ENCODE data around the gene ADCY7.

DNA sequence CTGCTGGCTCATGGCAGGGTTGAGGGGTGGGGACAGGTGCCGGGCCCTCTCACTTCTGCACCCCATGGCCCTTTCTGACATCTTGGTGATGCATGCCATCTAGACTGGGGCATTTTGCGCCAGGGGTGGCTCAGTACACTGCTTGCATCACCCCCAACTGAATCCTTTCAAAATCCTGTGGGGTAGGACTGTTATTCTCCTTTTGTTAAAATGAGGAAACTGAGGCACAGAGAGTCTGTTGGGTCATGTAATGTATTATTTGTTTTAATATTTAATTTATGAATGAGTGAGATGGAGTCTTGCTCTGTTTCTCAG lies 9.9 kb downstream of the ADCY7 start:
- TF ChIP-seq POLR2A (IDR thresholded peaks at IDR 0.05) (no peak), CTCF (IDR thresholded peaks at IDR 0.05) (no peak)
